ENCODE results near the gene CCDC8. TPM values are rescaled to one million over a fixed set of nuclear protein-coding genes. Genes with fewer than 3 reads are reported as not detected.

CCDC8 gene
- total and polyA plus RNA-seq, 2 of the 4 experiments (the other 2 are of a cell fraction): 9.3 to 10.2 TPM

GRCh38 chr19:46449228-46449627 is 35.9 kb upstream of the CCDC8 start:
- TF ChIP-seq BHLHE40 (IDR thresholded peaks at IDR 0.05; ENCODE audit: low read depth, low read length): no peak
- TF ChIP-seq CEBPB (IDR thresholded peaks at IDR 0.05; ENCODE audit: low read depth, low read length): no peak
- no peak for TF ChIP-seq MAZ (IDR thresholded peaks at IDR 0.05; ENCODE audit: borderline replicate concordance, low read depth, low read length)
- Histone ChIP-seq H3K4me1 (ENCODE audit: control insufficient read depth, insufficient read depth, low read length) (no peaks in the 10 kb centered on the region), H3K23ac (ENCODE audit: low read depth, low read length) (no peak overlapping the region), H3K4ac (ENCODE audit: low read depth, low read length) (no peak overlapping the region), H3K9me3 (ENCODE audit: control insufficient read depth, insufficient read depth, low read length) (peaks cover 6% of the 10 kb centered on the region), H3K4me3 (ENCODE audit: insufficient read depth, low read depth, low read length) (no peak overlapping the region), H3K56ac (ENCODE audit: extremely low read depth, insufficient read depth, low read length) (no peak overlapping the region), H3K79me1 (ENCODE audit: low read depth in 1 of 2, low read length in 2 of 2) (no peaks in the 10 kb centered on the region), H2BK20ac (ENCODE audit: low read depth, low read length) (no peak overlapping the region), H3K18ac (ENCODE audit: low read depth, low read length) (no peak overlapping the region), H4K91ac (ENCODE audit: insufficient read depth, low read depth, low read length) (no peak overlapping the region), H2BK120ac (ENCODE audit: low read depth, low read length) (no peak overlapping the region), H2BK5ac (ENCODE audit: low read depth, low read length, poor library complexity, severe bottlenecking) (no peak overlapping the region), H2AK9ac (replicated peaks; ENCODE audit: low read depth, low read length, poor library complexity) (no peak overlapping the region), H4K20me1 (ENCODE audit: insufficient read depth, low read length) (no peaks in the 10 kb centered on the region), H4K5ac (ENCODE audit: low read depth, low read length) (no peak overlapping the region), H3K27me3 (ENCODE audit: control insufficient read depth, insufficient read depth, low read length) (peaks cover 18% of the 10 kb centered on the region), H3K9ac (ENCODE audit: low read depth, low read length) (no peak overlapping the region), H2AFZ (replicated peaks; ENCODE audit: low read length, poor library complexity) (no peak overlapping the region), H3K36me3 (ENCODE audit: control insufficient read depth, insufficient read depth, low read length) (no peaks in the 10 kb centered on the region), H4K8ac (ENCODE audit: low read depth in 2 of 2, low read length in 2 of 2) (no peak overlapping the region), H2BK15ac (ENCODE audit: low read depth, low read length) (no peak overlapping the region), H2AK5ac (ENCODE audit: low read depth, low read length) (no peak overlapping the region), H3K4me2 (ENCODE audit: low read depth, low read length) (no peak overlapping the region), H3K9me1 (ENCODE audit: insufficient read depth, low read length) (no peaks in the 10 kb centered on the region), H3K14ac (replicated peaks; ENCODE audit: low read depth, low read length) (no peak overlapping the region), H3K27ac (ENCODE audit: insufficient read depth, low read length) (no peak overlapping the region)
- no peak for DNase-seq
- CTCF ChIA-PET: no interaction called here
- ATAC-seq (ENCODE audit: low read depth): no peak
- 48% methylated on average over 4 of the region's 7 CpGs; no CpG with 5 or more reads in 1 of the 2 experiments for WGBS, 2 experiments (ENCODE audit: extremely low coverage in 2 of 2, insufficient read length in 1 of 2)
- in situ Hi-C loops (cut with MboI; ENCODE audit: low sequenced_read_pairs): no loop called here
- dilution Hi-C loops (cut with HindIII; ENCODE audit: low sequenced_read_pairs, unreplicated experiment): no loop called here
- no TSS peak for BruUV-seq (replicated peaks)
- intact Hi-C loops (cut with micrococcal nuclease): no loop called here
- POLR2A ChIA-PET (ENCODE audit: unreplicated experiment): no interaction called here

All from IMR-90 (cell line).